ENCODE measurements around the gene PITPNM3. TPM values are rescaled to one million over a fixed set of nuclear protein-coding genes. Genes with fewer than 3 reads are reported as not detected.

Gene PITPNM3
- total and polyA plus RNA-seq, 2 of the 13 experiments (the other 11 are each of a cell fraction or from before 2014, with no cell fraction given) = 0.13 to 0.29 TPM

GRCh38 chr17:6463616-6464445 is 92.5 kb downstream of the PITPNM3 start:
- H3K4me1 ChIP-seq (ENCODE audit: insufficient read depth, low read length) = no peaks in the 10 kb centered on the region
- no peak overlapping the region for H3K4me3 ChIP-seq (replicated peaks in 1 of 3; ENCODE audit: insufficient read depth in 1 of 3, low read depth in 2 of 3, low read length in 3 of 3)
- intact Hi-C loops (cut with micrococcal nuclease; ENCODE audit: unreplicated experiment) (no loop called here), in situ Hi-C loops (cut with HindIII; ENCODE audit: extremely low pct_ligation_motif_present, low pct_unique_long_range_greater_than_20kb) (no loop called here)
- no peaks in the 10 kb centered on the region for H3K36me3 ChIP-seq (replicated peaks in 1 of 2; ENCODE audit: control insufficient read depth in 1 of 2, insufficient read depth in 2 of 2, low read length in 2 of 2)
- CTCF ChIA-PET (ENCODE audit: low intra/inter-chr PET ratio, low total read pairs) = no interaction called here
- no peaks in the 10 kb centered on the region for H4K20me1 ChIP-seq (ENCODE audit: insufficient read depth, low read length)
- POLR2A ChIA-PET = no interaction called here
- 65% methylated on average over 15 of the region's 24 CpGs for WGBS (ENCODE audit: low lambda C conversion rate)
- H2AFZ ChIP-seq (ENCODE audit: low read length) = no peak overlapping the region
- H3K9me3 ChIP-seq (ENCODE audit: low read length) = no peaks in the 10 kb centered on the region; the same call in 1 of the 2 replicates
- H3K4me2 ChIP-seq (ENCODE audit: low read depth, low read length) = no peak overlapping the region
- H3K79me2 ChIP-seq (ENCODE audit: insufficient read depth, low read length) = no peaks in the 10 kb centered on the region
- BruUV-seq (replicated peaks) = no TSS peak
- ATAC-seq = no peak
- H3K27ac ChIP-seq (ENCODE audit: extremely low read length, insufficient read depth, low read length) = no peak overlapping the region
- TF ChIP-seq RARA (CRISPR knock-in tag; IDR thresholded peaks at IDR 0.05) = peak; percentile 31; the same call in 1 of the 2 replicates
- TF ChIP-seq BCL3 (CRISPR knock-in tag; IDR thresholded peaks at IDR 0.05) = no peak
- TF ChIP-seq MAF1 (CRISPR knock-in tag; IDR thresholded peaks at IDR 0.05; ENCODE audit: borderline replicate concordance) = no peak
- H3K27me3 ChIP-seq (ENCODE audit: control insufficient read depth in 1 of 2, insufficient read depth in 2 of 2, low read length in 2 of 2) = no peaks in the 10 kb centered on the region; a peak in 1 of 5 replicates
- H3K9ac ChIP-seq (ENCODE audit: insufficient read depth, low read depth, low read length) = no peak overlapping the region
- FAIRE-seq = no peak
- DNase-seq (ENCODE audit: low spot score) = no peak

- Histone ChIP-seq H3K27me3 (ENCODE audit: control insufficient read depth in 1 of 2, insufficient read depth in 2 of 2, low read length in 2 of 2) (peaks cover 0 to 3% of the 10 kb centered on the region in 2 experiments; a peak in 3 of 5 replicates), H3K9me3 (ENCODE audit: low read length) (no peaks in the 10 kb centered on the region; the same call in 1 of the 2 replicates), H3K36me3 (replicated peaks in 1 of 2; ENCODE audit: control insufficient read depth in 1 of 2, insufficient read depth in 2 of 2, low read length in 2 of 2) (no peaks in the 10 kb centered on the region), H4K20me1 (ENCODE audit: insufficient read depth, low read length) (no peaks in the 10 kb centered on the region), H3K4me3 (replicated peaks in 1 of 3; ENCODE audit: insufficient read depth in 1 of 3, low read depth in 2 of 3, low read length in 3 of 3) (no peak overlapping the region), H3K4me1 (ENCODE audit: insufficient read depth, low read length) (peaks cover 9% of the 10 kb centered on the region), H3K27ac (ENCODE audit: extremely low read length, insufficient read depth, low read length) (no peak overlapping the region), H2AFZ (ENCODE audit: low read length) (no peak overlapping the region), H3K9ac (ENCODE audit: insufficient read depth, low read depth, low read length) (no peak overlapping the region), H3K4me2 (ENCODE audit: low read depth, low read length) (no peak overlapping the region), H3K79me2 (ENCODE audit: insufficient read depth, low read length) (no peaks in the 10 kb centered on the region)
- intact Hi-C loops (cut with micrococcal nuclease; ENCODE audit: unreplicated experiment) = no loop called here
- FAIRE-seq (no peak), DNase-seq (ENCODE audit: low spot score) (no peak), ATAC-seq (no peak)
- in situ Hi-C loops (cut with HindIII; ENCODE audit: extremely low pct_ligation_motif_present, low pct_unique_long_range_greater_than_20kb) = no loop called here
- POLR2A ChIA-PET = no interaction called here
- CTCF ChIA-PET (ENCODE audit: low intra/inter-chr PET ratio, low total read pairs) = no interaction called here
- TF ChIP-seq ZNF263 (CRISPR knock-in tag; IDR thresholded peaks at IDR 0.05) = peak; percentile 94
- TF ChIP-seq ZNF710 (CRISPR knock-in tag; IDR thresholded peaks at IDR 0.05; ENCODE audit: borderline replicate concordance) = no peak
- WGBS (ENCODE audit: low lambda C conversion rate) = 50% methylated on average over 2 of the region's 2 CpGs
- no TSS peak for BruUV-seq (replicated peaks)
Measured at GRCh38 chr17:6462692-6463091, 93.7 kb downstream of the PITPNM3 start.

Measured in HepG2 (cell line).